ENCODE results near the gene NLRP11.

Gene NLRP11

DNA sequence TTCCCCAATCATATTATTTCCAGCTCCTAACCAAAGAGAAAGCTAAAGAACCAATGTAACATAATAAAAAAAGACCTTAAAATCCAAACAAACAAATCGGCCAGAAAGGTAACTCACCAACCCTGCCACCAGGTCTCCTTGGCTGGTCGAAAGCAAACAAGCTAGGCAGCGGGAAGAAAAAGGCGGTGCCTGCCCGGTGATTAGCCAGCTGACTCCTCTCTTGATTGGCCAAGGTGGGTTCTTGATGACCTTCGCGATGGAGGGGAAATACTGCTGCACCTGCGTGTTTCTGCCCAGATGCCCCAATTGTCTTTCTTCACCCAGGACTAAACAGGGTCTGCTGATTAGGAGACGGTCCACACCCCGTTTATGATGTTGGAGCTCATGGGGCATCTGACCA, at the start of gene NLRP11:
NLRP11 (minus strand) TSS at position 154 of the 400 bp plus-strand sequence. CDS start 13,825 bp downstream, outside the sequence.
- no peaks in the 10 kb centered on the region for H3K4me1 Mint-ChIP-seq
- H3K27me3 Mint-ChIP-seq (ENCODE audit: low read depth, poor library complexity) = no peaks in the 10 kb centered on the region
- no peaks in the 10 kb centered on the region for H3K36me3 Mint-ChIP-seq (ENCODE audit: low read depth)
- H3K27ac Mint-ChIP-seq = no peak within 1 kb of the TSS
- H3K9me3 Mint-ChIP-seq = peaks cover 57% of the 10 kb centered on the region
- no peak within 1 kb of the TSS for H3K4me3 Mint-ChIP-seq
- no peak for DNase-seq
- TF ChIP-seq, protein P1, sequence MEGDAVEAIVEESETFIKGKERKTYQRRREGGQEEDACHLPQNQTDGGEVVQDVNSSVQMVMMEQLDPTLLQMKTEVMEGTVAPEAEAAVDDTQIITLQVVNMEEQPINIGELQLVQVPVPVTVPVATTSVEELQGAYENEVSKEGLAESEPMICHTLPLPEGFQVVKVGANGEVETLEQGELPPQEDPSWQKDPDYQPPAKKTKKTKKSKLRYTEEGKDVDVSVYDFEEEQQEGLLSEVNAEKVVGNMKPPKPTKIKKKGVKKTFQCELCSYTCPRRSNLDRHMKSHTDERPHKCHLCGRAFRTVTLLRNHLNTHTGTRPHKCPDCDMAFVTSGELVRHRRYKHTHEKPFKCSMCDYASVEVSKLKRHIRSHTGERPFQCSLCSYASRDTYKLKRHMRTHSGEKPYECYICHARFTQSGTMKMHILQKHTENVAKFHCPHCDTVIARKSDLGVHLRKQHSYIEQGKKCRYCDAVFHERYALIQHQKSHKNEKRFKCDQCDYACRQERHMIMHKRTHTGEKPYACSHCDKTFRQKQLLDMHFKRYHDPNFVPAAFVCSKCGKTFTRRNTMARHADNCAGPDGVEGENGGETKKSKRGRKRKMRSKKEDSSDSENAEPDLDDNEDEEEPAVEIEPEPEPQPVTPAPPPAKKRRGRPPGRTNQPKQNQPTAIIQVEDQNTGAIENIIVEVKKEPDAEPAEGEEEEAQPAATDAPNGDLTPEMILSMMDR (IDR thresholded peaks at IDR 0.05) = no peak

DNA sequence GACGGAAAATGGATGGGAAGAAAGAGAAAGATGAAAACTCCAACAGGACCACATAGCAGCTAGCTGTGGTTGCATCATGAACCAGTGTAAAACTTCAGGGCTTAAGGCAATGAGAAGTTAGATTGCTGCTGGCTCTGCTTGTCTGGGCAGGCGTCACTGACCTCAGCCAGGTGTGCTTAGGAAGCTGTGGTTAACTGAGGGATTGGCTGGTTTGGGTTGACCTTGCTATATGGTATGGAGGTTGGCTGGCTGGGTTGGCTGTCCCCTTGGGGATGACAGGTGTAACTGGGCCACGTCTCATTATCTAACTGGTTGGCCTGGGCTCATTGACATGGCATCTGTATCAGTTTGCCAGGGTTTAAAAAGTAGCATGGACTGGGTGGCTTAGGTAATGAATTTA, 45.4 kb upstream of the NLRP11 start:
- DNase-seq = no peak
- H3K36me3 Mint-ChIP-seq (ENCODE audit: low read depth) = no peaks in the 10 kb centered on the region
- H3K27me3 Mint-ChIP-seq (ENCODE audit: low read depth, poor library complexity) = no peaks in the 10 kb centered on the region
- no peaks in the 10 kb centered on the region for H3K4me1 Mint-ChIP-seq
- H3K27ac Mint-ChIP-seq = no peak overlapping the region
- no peak overlapping the region for H3K4me3 Mint-ChIP-seq
- TF ChIP-seq, protein P1 (IDR thresholded peaks at IDR 0.05) = no peak
- H3K9me3 Mint-ChIP-seq = peaks cover 86% of the 10 kb centered on the region

DNA sequence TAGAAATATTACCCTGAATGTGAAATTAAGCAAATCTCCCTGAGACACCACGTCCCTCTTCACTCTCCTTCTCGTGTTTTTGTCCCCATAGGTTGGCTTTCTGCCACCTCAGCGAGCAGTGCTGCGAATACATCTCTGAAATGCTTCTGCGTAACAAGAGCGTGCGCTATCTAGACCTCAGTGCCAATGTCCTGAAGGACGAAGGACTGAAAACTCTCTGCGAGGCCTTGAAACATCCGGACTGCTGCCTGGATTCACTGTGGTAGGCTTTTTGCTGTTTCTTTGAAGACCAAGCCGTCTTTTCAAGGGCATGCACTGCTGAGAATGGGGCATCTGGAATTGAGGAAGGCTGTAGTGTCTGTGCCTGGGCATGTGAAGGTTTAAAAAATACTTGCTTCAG, 38.9 kb upstream of the NLRP11 start:
- H3K27ac Mint-ChIP-seq = no peak overlapping the region
- DNase-seq = no peak
- H3K4me1 Mint-ChIP-seq = no peaks in the 10 kb centered on the region
- peaks cover 3% of the 10 kb centered on the region for H3K27me3 Mint-ChIP-seq (ENCODE audit: low read depth, poor library complexity)
- H3K36me3 Mint-ChIP-seq (ENCODE audit: low read depth) = no peaks in the 10 kb centered on the region
- no peak overlapping the region for H3K4me3 Mint-ChIP-seq
- TF ChIP-seq, protein P1 (IDR thresholded peaks at IDR 0.05) = no peak
- peaks cover 84% of the 10 kb centered on the region for H3K9me3 Mint-ChIP-seq

DNA sequence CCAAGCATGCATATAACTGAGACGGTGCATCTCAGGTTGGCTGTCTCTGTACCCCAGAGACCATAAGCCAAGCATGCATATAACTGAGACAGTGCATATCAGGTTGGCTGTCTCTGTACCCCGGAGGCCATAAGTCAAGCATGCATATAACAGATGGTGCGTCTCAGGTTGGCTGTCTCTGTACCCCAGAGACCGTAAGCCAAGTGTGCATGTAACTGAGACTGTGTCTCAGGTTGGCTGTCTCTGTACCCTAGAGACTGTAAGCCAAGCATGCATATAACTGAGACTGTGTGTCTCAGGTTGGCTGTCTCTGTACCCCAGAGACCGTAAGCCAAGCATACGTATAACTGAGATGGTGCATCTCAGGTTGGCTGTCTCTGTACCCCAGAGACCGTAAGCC, 35.3 kb upstream of the NLRP11 start:
- Mint-ChIP-seq H3K4me1 (no peaks in the 10 kb centered on the region), H3K9me3 (peaks cover 81% of the 10 kb centered on the region), H3K4me3 (no peak overlapping the region), H3K36me3 (ENCODE audit: low read depth) (no peaks in the 10 kb centered on the region), H3K27ac (no peak overlapping the region), H3K27me3 (ENCODE audit: low read depth, poor library complexity) (peaks cover 3% of the 10 kb centered on the region)
- TF ChIP-seq, protein P1 (IDR thresholded peaks at IDR 0.05) = no peak
- DNase-seq = no peak

DNA sequence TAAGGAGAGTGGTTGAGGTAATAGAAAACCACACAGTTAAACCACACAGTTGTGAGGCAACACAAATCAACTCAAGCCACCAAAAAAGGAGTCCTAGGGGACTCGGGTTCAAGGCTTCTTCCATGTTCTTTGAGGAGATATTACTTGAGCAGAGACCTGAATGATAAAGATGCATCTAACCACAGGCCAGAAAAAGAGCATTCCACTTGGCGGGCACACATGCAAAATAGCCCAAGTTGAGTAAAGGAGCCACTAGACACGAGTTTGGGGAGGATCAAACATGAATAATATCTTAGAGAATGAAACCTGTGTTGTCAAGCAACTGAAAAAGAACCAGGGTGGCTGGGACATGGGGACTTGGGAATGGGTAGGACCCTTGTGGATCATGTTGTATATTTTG, 34.7 kb upstream of the NLRP11 start:
- H3K4me3 Mint-ChIP-seq = no peak overlapping the region
- peaks cover 3% of the 10 kb centered on the region for H3K27me3 Mint-ChIP-seq (ENCODE audit: low read depth, poor library complexity)
- no peaks in the 10 kb centered on the region for H3K4me1 Mint-ChIP-seq
- TF ChIP-seq, protein P1 (IDR thresholded peaks at IDR 0.05) = no peak
- no peak for DNase-seq
- no peak overlapping the region for H3K27ac Mint-ChIP-seq
- peaks cover 82% of the 10 kb centered on the region for H3K9me3 Mint-ChIP-seq
- H3K36me3 Mint-ChIP-seq (ENCODE audit: low read depth) = no peaks in the 10 kb centered on the region

DNA sequence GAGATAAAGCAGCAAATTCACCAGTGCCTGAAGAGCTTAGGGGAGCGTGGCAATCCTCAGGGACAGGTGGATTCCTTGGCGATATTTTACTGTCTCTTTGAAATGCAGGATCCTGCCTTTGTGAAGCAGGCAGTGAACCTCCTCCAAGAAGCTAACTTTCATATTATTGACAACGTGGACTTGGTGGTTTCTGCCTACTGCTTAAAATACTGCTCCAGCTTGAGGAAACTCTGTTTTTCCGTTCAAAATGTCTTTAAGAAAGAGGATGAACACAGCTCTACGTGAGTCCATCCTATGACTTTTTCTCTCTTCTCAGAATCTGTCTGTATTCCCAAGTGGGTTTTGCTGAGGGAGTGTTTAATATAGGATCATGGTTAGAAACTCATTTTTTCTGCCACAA, 27.2 kb upstream of the NLRP11 start:
- no peak for DNase-seq
- TF ChIP-seq, protein P1 (IDR thresholded peaks at IDR 0.05) = no peak
- Mint-ChIP-seq H3K36me3 (ENCODE audit: low read depth) (no peaks in the 10 kb centered on the region), H3K4me1 (no peaks in the 10 kb centered on the region), H3K27me3 (ENCODE audit: low read depth, poor library complexity) (no peaks in the 10 kb centered on the region), H3K4me3 (no peak overlapping the region), H3K27ac (no peak overlapping the region), H3K9me3 (peaks cover 76% of the 10 kb centered on the region)
